ENCODE results near the gene DMGDH.

DNA sequence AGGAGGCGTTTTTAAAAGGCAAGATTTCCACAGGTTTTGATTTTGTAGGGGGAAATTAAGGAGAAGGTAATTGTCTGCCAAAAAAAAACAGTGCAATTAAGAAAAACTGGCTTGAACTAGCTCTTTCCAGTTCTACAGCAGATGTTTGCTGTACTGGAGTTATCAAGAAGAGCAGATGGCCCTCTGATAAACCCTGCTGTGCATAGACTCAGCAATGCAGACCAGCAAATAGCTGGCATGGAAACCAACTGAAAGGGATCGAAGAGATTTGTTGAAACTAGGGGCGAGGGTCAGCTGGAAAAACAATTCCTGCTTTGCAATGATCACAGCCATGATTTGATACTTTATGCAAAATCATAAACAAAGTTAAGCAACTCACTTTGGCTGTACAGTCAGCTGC, 24.3 kb upstream of the DMGDH start:
- TF ChIP-seq CTCF (IDR thresholded peaks at IDR 0.05) (no peak), POLR2A (IDR thresholded peaks at IDR 0.05) (no peak), POLR2AphosphoS5 (IDR thresholded peaks at IDR 0.05) (peak in 1 of 3 donors; percentile 46), EP300 (IDR thresholded peaks at IDR 0.05) (no peak)
